ENCODE measurements around the gene LOC128125822. TPM values are rescaled to one million over a fixed set of nuclear protein-coding genes. Genes with fewer than 3 reads are reported as not detected.

LOC128125822 gene

GRCh38 chr6:63611560-63611959 lies 39.3 kb downstream of the LOC128125822 start:
- DNase-seq (ENCODE audit: low read depth): no peak
- H3K4me3 ChIP-seq (ENCODE audit: low read depth, low read length): no peak overlapping the region
- TF ChIP-seq CTCF (IDR thresholded peaks at IDR 0.05; ENCODE audit: insufficient read depth, low read depth, low read length): no peak

- H3K4me3 ChIP-seq (ENCODE audit: low read depth, low read length): no peak overlapping the region
- no peak for DNase-seq (ENCODE audit: low read depth)
- TF ChIP-seq CTCF (IDR thresholded peaks at IDR 0.05; ENCODE audit: insufficient read depth, low read depth, low read length): no peak
Measured at GRCh38 chr6:63615590-63615989, 43.3 kb downstream of the LOC128125822 start.

Small RNA genes lying within 50 kb of the gene (small RNA-seq; reads per million reads assigned to genes)
- not detected for gene AL513043.1

Other genes starting within 250 kb of the LOC128125822 start
- 24.8 and 43.6 TPM in 2 replicates for gene PTP4A1, start within 50 bp of the LOC128125822 start, total RNA-seq
- gene PHF3, start 63.3 kb downstream of the LOC128125822 start, total RNA-seq: 52.2 and 57.9 TPM in 2 replicates

Measured in fibroblast of villous mesenchyme (primary cell).